Fibroblast of lung (primary cell): ENCODE results near the gene SLC4A2.

Experiments used
- CTCF ChIP-seq, 2 donors: IDR thresholded peaks in 1 of 2; conservative IDR thresholded peaks in 1 of 2; 1 replicate in 1 of 2; 2 replicates in 1 of 2; pipeline ENCODE4 v1.5.1; 2011 to 2012; ENCODE audit warnings: low read length in 2 of 2, control low read depth in 1 of 2, inconsistent platforms in 1 of 2, low read depth in 1 of 2, mild to moderate bottlenecking in 1 of 2
- EZH2 ChIP-seq: IDR thresholded peaks from 2 replicates; pipeline ENCODE4 v1.5.1; 2012; ENCODE audit warnings: low read length, control low read depth, mild to moderate bottlenecking; ENCODE audit errors: missing control alignments

GRCh38 chr7:151088856-151089699 lies 29.7 kb downstream of the SLC4A2 start:
- TF ChIP-seq CTCF (conservative IDR thresholded peaks at IDR 0.05 in 1 of 2, IDR thresholded peaks at IDR 0.05 in 1 of 2; ENCODE audit: low read depth in 1 of 2, low read length in 2 of 2) (no peak), EZH2 (no peak)
